Activated CD4-positive, alpha-beta T cell treated with anti-CD3 and anti-CD28 coated beads for 36 hours (primary cell): ENCODE data around the gene COL5A1. TPM values are rescaled to one million over a fixed set of nuclear protein-coding genes. Genes with fewer than 3 reads are reported as not detected.

Experiments used
- ATAC-seq: fragments of 200-7000 bp; cut with Tn5 transposase; one replicate; pipeline ENCODE4 v1.10.0; 2021; ENCODE audit warnings: mild to moderate bottlenecking, moderate library complexity
- CTCF ChIA-PET: fragments of 350-600 bp; sonication (Branson Sonifier 250); formaldehyde crosslinking; loops from one replicate; lab custom pipeline; 2021; ENCODE audit warnings: antibody characterized with exemption; lab: Charles Lee
- POLR2A ChIA-PET: fragments of 350-600 bp; sonication (Branson Sonifier 250); formaldehyde crosslinking; loops from one replicate; lab custom pipeline; 2021; ENCODE audit warnings: antibody characterized with exemption, inconsistent platforms; lab: Charles Lee
- DNase-seq: peaks from one replicate; pipeline ENCODE4 v3.0.0-alpha.2; 2020
- H3K27ac Mint-ChIP-seq: one replicate; pipeline ENCODE4 v1.8.0; 2021; ENCODE audit warnings: mixed read lengths
- H3K27me3 Mint-ChIP-seq: one replicate; pipeline ENCODE4 v1.8.0; 2021; ENCODE audit warnings: mixed read lengths
- H3K36me3 Mint-ChIP-seq: one replicate; pipeline ENCODE4 v1.8.0; 2021; ENCODE audit warnings: low read depth, mixed read lengths
- H3K4me1 Mint-ChIP-seq: one replicate; pipeline ENCODE4 v1.8.0; 2021; ENCODE audit warnings: mixed read lengths
- H3K4me3 Mint-ChIP-seq: one replicate; pipeline ENCODE4 v1.8.0; 2021; ENCODE audit warnings: mild to moderate bottlenecking, moderate library complexity, mixed read lengths
- H3K9me3 Mint-ChIP-seq: one replicate; pipeline ENCODE4 v1.8.0; 2021; ENCODE audit warnings: low read depth, mixed read lengths
- intact Hi-C, 2 experiments: fragments of 100-400 bp; cut with DNase I in 1 of 2; cut with micrococcal nuclease in 1 of 2; formaldehyde crosslinking; loops; one replicate each; pipeline versions ENCODE4 v1.14.2 to v1.15.1; 2022 to 2024; cut with DNase I, micrococcal nuclease
- total RNA-seq, 2 experiments: library from RNA; stranded (reverse); gene quantifications; one replicate each; pipeline ENCODE4 v1.2.3, GENCODE V29; 2021

Gene COL5A1
- total RNA-seq, 2 experiments from 2014 or later = 0.07 to 0.16 TPM

DNA sequence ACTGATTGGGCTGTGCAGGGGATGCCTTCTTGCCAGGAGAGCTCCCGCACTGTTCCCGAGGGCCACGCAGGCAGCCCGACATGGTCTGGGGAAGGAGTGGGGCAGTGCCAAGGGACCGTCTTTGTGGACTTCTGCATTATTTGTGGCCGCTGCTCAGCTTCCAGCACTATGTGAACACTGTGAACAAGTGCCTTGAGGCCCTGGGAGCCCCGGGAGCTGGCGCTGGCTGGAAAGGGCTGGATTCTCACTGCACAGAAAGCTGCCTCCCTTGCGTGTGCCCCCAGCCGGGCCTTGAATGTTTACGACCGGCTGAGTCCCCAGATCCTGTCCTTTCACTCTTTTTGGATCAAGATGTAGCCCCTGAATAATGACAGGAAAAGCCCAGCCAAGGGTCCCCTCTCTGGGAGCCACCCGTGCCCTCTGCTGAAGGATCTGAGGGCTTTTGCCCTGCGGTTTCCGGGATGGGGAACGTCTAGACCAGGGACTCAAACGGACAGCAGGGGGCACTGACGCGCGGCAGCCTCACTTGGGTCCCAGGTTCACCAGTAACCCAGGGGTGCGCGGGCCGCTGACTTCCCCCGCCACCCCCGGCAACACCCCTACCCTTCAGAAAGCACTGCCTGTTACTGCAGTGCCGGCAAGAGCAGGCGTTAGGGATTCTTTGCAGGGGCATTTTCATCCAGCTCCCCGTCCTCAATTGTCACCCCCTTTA, 140.1 kb downstream of the COL5A1 start:
- H3K4me1 Mint-ChIP-seq = no peaks in the 10 kb centered on the region
- ChIA-PET POLR2A (no interaction called here), CTCF (interaction anchor here (0.6 kb wide), 1 partner anchor 397 kb away, joined by 4 read pairs; no protein-coding TSS in a partner anchor)
- ATAC-seq = no peak
- no peak overlapping the region for H3K4me3 Mint-ChIP-seq
- no peaks in the 10 kb centered on the region for H3K9me3 Mint-ChIP-seq
- intact Hi-C loops = loop anchor here in 1 of 2 experiments (1.0 kb wide), 1 partner anchor 77 kb away; no protein-coding TSS in a partner anchor
- no peaks in the 10 kb centered on the region for H3K36me3 Mint-ChIP-seq
- DNase-seq = peak; percentile 32
- no peak overlapping the region for H3K27ac Mint-ChIP-seq
- no peaks in the 10 kb centered on the region for H3K27me3 Mint-ChIP-seq

DNA sequence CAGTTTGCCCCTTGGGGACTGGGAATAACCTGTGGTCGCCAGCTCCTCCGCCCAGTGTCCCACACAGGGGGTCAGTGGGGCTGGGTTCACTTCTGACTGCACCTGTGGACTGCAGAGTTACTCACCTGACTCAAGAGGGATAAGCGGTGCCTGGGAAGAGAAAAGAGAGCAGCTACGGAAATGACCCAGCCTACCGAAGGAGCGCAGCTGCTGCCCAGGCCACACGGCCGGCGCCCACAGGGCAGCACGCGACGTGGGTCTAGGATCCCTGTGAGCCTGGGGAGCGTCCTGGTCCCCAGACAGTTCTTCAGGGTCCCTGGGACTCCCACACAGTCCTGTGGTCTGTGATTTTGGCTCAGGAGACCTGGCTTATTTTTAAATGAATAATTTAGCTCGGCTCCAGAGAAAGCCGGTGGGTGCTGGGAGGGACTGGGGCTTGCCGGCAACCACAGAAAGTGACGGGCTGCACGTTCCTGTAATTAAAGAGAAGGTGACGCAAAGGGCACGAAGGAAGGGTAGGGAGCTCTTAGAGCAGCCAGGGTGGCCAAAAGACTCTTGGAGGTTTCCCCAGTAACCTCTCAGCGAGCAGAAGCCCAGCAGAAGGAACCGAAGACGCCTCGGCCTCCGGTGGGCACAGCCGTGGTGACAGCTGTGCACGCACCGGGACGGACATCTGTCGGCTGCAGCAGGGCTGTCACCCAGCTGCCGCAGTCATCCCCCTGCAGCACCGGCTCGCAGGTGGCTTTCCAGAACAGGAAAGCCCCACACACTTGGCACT, 141.5 kb downstream of the COL5A1 start:
- no peaks in the 10 kb centered on the region for H3K27me3 Mint-ChIP-seq
- POLR2A ChIA-PET = interaction anchor here (0.7 kb wide), 1 partner anchor 1066 kb away, joined by 3 read pairs; no protein-coding TSS in a partner anchor
- H3K27ac Mint-ChIP-seq = no peak overlapping the region
- H3K4me1 Mint-ChIP-seq = no peaks in the 10 kb centered on the region
- H3K9me3 Mint-ChIP-seq = no peaks in the 10 kb centered on the region
- CTCF ChIA-PET = no interaction called here
- no peaks in the 10 kb centered on the region for H3K36me3 Mint-ChIP-seq
- H3K4me3 Mint-ChIP-seq = no peak overlapping the region
- no peak for DNase-seq
- no peak for ATAC-seq
- intact Hi-C loops = loop anchor here in 1 of 2 experiments (1.0 kb wide), 1 partner anchor 75 kb away; no protein-coding TSS in a partner anchor

DNA sequence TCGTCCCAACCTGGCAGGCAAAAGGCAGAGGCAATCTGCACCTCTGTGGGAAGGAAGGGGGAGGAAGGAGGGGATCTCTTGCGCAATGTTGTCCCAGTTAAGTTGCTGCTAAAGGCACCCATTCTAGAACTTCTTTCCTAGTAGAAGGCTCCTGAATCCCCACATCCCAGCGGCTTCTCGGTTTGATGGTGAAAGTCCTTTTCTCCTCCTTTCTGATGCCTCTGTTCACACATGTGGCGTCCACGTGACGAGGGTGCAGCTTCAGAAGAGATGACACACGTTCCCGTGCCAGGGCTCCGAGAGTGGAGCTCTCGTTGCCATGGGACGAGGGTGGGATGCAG, 142.1 kb downstream of the COL5A1 start:
- H3K27ac Mint-ChIP-seq = no peak overlapping the region
- CTCF ChIA-PET = no interaction called here
- H3K4me3 Mint-ChIP-seq = no peak overlapping the region
- no peaks in the 10 kb centered on the region for H3K36me3 Mint-ChIP-seq
- ATAC-seq (no peak), DNase-seq (no peak)
- H3K9me3 Mint-ChIP-seq = no peaks in the 10 kb centered on the region
- H3K4me1 Mint-ChIP-seq = no peaks in the 10 kb centered on the region
- POLR2A ChIA-PET = interaction anchor here (0.7 kb wide), 1 partner anchor 1067 kb away, joined by 3 read pairs; no protein-coding TSS in a partner anchor
- intact Hi-C loops = no loop called here
- no peaks in the 10 kb centered on the region for H3K27me3 Mint-ChIP-seq

DNA sequence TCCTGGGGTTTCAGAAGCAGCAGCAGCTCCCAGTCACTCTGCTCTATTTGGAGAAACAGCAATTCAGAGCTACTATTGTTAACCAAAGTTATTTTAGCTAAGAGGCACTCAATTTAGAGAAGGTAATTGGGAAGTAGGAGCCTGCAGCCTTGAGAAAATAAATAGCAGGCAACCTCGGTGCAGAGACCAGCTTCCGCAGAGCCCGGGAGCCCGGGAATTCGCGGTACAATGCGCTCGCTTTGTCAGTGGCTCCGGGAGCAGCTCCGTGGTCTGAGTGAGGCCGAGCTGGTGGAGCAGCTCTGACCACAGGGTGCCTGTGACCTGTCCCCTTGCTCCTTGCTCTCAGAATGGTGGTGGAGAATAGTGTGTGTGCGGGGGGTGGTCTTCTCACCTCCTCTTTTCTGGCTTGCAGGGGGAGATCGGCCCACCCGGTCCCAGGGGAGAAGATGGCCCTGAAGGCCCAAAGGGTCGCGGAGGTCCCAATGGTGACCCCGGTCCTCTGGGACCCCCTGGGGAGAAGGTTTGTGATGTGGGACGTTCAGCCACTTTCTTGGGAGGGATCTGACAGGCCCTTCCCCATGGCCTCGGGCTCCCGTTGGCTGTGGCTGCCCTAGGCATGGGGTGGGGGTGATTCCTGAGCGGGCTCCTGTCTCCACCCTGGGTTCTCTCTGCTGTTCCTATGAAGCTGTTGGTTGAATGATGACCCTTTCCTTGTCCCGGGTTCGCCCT, 143.1 kb downstream of the COL5A1 start:
- ATAC-seq = no peak
- no peak overlapping the region for H3K27ac Mint-ChIP-seq
- H3K36me3 Mint-ChIP-seq = no peaks in the 10 kb centered on the region
- H3K9me3 Mint-ChIP-seq = no peaks in the 10 kb centered on the region
- H3K27me3 Mint-ChIP-seq = no peaks in the 10 kb centered on the region
- H3K4me1 Mint-ChIP-seq = no peaks in the 10 kb centered on the region
- DNase-seq = no peak
- ChIA-PET POLR2A (no interaction called here), CTCF (no interaction called here)
- intact Hi-C loops = no loop called here
- H3K4me3 Mint-ChIP-seq = no peak overlapping the region

DNA sequence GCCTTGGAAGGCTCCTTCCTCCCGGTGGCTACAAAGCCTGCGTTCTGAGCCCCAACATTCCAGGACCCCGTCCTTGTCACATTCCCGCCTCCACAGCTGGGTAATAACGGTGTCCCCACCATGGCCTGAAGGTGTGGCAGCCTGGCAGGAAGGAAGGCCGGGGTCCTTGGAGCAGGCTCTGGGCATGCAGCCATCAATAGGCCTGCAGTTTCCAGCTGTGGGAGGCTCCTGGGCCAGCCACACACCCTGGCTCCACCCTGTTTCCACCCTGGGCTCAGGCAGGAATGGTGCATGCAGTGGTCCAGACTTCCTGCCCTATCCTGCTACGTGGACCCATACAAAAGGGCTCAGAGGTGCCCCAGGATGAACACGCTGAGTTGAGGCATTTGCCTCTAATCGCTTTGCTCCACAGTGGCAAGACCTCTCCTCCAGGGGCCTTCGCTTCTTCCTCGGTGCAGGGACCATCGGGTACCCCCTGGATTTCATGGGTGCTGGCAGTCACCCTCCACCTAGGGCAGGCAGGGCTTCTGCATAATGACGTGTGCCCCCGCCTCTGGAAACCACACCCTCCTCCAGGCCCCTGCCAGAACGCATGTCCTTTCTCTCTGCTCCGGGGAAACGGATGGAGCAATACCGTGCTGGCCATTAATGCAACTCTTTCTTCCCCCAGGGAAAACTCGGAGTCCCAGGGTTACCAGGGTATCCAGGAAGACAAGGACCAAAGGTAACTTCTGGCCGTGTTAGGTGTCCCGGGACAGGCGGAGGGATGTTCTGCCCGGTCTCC, 143.9 kb downstream of the COL5A1 start:
- Mint-ChIP-seq H3K4me1 (no peaks in the 10 kb centered on the region), H3K27ac (no peak overlapping the region), H3K4me3 (no peak overlapping the region), H3K36me3 (no peaks in the 10 kb centered on the region), H3K9me3 (no peaks in the 10 kb centered on the region), H3K27me3 (no peaks in the 10 kb centered on the region)
- CTCF ChIA-PET = no interaction called here
- DNase-seq (no peak), ATAC-seq (no peak)
- POLR2A ChIA-PET = no interaction called here
- intact Hi-C loops = no loop called here

DNA sequence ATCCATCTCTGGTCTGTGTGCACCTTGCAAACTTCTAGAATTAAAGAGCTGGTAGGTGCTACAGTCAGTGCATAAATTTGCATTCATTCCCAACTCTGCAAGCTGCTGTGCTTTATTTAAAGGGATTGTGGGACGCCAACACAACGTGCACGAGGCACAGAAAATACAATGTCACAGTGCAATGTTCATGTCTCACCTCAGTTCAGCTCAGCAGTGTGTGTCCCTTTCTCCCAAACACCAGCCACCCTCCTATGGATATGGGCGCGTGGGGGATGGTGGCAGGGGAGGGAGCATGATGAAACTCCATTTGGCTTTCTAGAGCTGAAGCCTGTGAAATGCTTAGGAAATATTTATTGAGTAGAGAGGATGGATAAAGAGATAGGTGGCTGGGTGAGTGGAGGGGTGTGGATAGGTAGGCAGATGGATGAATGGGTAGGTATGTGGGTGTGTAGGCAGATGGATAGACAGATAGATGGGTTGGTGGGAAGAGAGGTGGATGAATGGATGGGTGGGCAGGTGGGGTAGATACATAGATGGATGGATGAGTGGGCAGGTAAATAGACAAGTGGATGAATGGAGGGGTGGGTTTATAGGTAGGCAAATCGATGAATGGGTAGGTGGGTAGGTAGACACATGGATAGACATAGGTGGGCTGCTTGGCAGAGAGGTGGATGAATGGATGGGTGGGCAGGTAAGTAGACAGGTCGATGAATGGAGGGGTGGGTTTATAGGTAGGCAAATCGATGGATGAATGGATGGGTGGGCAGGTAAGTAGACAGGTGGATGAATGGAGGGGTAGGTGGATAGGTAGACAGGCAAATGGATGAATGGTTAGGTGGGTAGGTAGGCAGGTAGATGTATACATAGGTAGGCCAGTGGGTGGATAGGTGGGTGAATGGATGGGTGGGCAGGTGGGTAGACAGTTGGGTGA, 146.3 kb downstream of the COL5A1 start:
- H3K4me3 Mint-ChIP-seq = no peak overlapping the region
- no peaks in the 10 kb centered on the region for H3K4me1 Mint-ChIP-seq
- no peaks in the 10 kb centered on the region for H3K9me3 Mint-ChIP-seq
- ATAC-seq (no peak), DNase-seq (no peak)
- no peaks in the 10 kb centered on the region for H3K36me3 Mint-ChIP-seq
- no peaks in the 10 kb centered on the region for H3K27me3 Mint-ChIP-seq
- intact Hi-C loops = no loop called here
- POLR2A ChIA-PET = no interaction called here
- CTCF ChIA-PET = interaction anchor here (0.6 kb wide), 1 partner anchor 1387 kb away, joined by 3 read pairs; no protein-coding TSS in a partner anchor
- no peak overlapping the region for H3K27ac Mint-ChIP-seq

DNA sequence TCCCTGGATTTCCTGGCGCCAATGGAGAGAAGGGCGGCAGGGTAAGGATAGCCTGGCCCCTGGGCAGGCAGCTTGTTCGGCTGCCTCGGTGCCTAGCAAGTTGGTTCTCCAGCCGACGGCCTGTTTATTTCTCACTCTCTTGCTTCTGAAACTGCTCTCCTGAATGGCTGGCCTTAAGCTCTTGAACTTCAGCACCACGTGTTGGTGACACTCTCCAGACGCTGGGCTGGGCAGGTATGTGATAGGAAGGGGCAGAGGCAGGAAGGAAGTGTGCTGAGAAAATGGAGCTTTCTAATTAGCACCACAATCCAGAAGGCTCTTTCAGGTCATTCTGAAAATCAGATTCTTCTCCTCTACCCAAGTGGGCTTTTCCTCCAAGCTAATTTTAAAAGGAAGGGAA, 147.6 kb downstream of the COL5A1 start:
- Mint-ChIP-seq H3K4me1 (no peaks in the 10 kb centered on the region), H3K9me3 (no peaks in the 10 kb centered on the region), H3K27ac (no peak overlapping the region), H3K4me3 (no peak overlapping the region), H3K36me3 (no peaks in the 10 kb centered on the region), H3K27me3 (no peaks in the 10 kb centered on the region)
- POLR2A ChIA-PET = no interaction called here
- intact Hi-C loops = no loop called here
- DNase-seq (no peak), ATAC-seq (no peak)
- CTCF ChIA-PET = no interaction called here

DNA sequence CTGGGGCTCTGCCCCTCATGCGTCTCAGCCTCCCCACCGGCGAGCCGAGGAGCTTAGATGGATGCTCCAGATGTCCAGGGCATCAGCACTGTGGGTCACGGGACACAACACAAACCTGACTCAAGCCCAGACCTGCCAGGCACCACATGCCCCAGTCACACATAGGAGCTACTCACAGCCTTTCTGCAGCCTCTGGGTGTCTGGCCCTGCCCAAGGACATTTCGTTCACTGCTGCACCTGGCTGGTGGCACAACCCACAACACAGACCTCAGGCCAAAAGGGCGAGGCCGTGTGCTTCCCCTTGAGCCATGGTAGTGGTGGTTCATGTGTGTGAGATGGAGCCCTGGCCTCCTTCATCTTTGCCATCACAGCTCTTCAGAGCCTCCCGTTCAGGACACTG, 149.4 kb downstream of the COL5A1 start:
- CTCF ChIA-PET = no interaction called here
- POLR2A ChIA-PET = no interaction called here
- intact Hi-C loops = no loop called here
- Mint-ChIP-seq H3K27me3 (no peaks in the 10 kb centered on the region), H3K27ac (no peak overlapping the region), H3K4me3 (no peak overlapping the region), H3K36me3 (no peaks in the 10 kb centered on the region), H3K4me1 (no peaks in the 10 kb centered on the region), H3K9me3 (no peaks in the 10 kb centered on the region)
- DNase-seq = no peak
- no peak for ATAC-seq

DNA sequence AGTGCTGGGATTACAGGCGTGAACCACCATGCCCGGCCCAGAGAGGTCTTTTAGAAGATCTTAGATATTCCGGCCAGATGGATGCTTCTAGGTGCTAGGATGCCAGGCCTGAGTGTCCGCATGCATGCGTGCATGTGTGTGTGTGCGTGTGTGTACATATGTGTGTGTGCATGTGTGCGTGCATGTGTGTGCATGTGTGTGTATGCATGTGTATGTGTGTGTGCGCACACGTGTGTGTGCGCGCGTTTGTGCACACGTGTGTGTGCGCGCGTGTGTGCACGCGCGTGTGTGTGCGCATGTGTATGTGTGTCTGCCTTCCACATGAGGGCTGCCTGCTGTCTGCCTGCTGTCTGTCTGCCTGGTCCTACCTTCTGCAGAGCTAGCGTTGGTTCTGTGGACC, 151.0 kb downstream of the COL5A1 start:
- no peaks in the 10 kb centered on the region for H3K27me3 Mint-ChIP-seq
- no peak for DNase-seq
- H3K4me3 Mint-ChIP-seq = no peak overlapping the region
- CTCF ChIA-PET = no interaction called here
- ATAC-seq = no peak
- H3K4me1 Mint-ChIP-seq = no peaks in the 10 kb centered on the region
- POLR2A ChIA-PET = no interaction called here
- H3K36me3 Mint-ChIP-seq = no peaks in the 10 kb centered on the region
- no peak overlapping the region for H3K27ac Mint-ChIP-seq
- no peaks in the 10 kb centered on the region for H3K9me3 Mint-ChIP-seq
- intact Hi-C loops = no loop called here

DNA sequence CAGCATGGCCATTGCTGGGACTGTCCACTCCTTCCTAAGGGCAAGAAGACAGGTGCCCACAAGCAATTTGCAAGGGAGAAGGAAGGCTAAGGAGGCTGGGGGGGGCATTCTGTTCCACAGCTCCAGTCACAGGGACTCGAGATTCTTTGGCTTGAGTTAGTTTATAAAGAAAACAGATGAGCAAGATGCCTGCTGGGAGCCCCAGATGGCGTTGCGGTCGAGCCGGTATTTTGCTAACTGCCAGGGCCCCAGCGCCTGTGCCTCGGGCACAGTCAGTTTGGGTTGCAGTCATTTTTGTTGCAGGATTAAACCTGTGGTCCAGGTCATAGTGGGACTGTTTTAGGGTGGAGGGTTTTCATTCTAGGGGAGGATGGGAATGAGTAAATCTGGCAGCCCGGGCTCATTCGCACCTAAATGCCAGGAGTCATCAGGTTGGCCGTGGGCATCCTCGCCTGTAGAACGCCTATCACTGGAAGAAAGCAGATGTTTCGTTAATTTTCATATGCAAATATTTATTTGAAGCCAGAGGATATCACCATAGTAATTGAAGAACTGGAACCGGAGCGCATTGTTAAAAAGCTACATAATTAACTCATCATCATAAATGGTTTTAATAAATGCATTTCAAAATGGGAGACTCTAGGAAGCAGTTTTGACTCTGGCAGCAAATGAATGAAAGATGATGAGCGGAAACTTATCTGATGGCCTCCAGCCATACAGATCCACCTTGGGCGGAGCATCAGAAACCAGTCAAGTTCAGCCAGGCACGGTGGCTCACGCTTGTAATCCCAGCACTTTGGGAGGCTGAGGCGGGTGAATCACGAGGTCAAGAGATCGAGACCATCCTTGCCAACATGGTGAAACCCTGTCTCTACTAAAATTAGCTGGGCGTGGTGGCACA, 151.9 kb downstream of the COL5A1 start:
- intact Hi-C loops = no loop called here
- no peaks in the 10 kb centered on the region for H3K9me3 Mint-ChIP-seq
- ATAC-seq (no peak), DNase-seq (no peak)
- H3K36me3 Mint-ChIP-seq = no peaks in the 10 kb centered on the region
- ChIA-PET CTCF (interaction anchor here (0.7 kb wide), 1 partner anchor 51 kb away, joined by 4 read pairs; no protein-coding TSS in a partner anchor), POLR2A (no interaction called here)
- H3K27me3 Mint-ChIP-seq = no peaks in the 10 kb centered on the region
- no peaks in the 10 kb centered on the region for H3K4me1 Mint-ChIP-seq
- no peak overlapping the region for H3K4me3 Mint-ChIP-seq
- no peak overlapping the region for H3K27ac Mint-ChIP-seq
